Vagina (tissue), 2 donors: Measurements from ENCODE around the gene CCDC12.

ENCODE experiments used
- POLR2A ChIP-seq, 2 donors: fragments of 450-650 bp; IDR thresholded peaks; one replicate each; pipeline ENCODE4 v1.6.1; 2017; ENCODE audit warnings: antibody characterized with exemption in 2 of 2, mild to moderate bottlenecking in 2 of 2, moderate library complexity in 2 of 2
- POLR2AphosphoS5 ChIP-seq, 2 donors: sonication (generic); formaldehyde crosslinking; IDR thresholded peaks; one replicate each; pipeline ENCODE4 v1.9.0; 2017; ENCODE audit warnings: antibody characterized with exemption in 2 of 2, mild to moderate bottlenecking in 2 of 2, low read depth in 1 of 2; ENCODE audit not compliant: insufficient read depth in 1 of 2
- TF ChIP-seq, protein P1 (sequence below), 3 experiments: fragments of 450-650 bp in 2 of 3; fragments of 200-600 bp in 1 of 3; sonication (generic) in 1 of 3; IDR thresholded peaks; one replicate each; pipeline ENCODE4 v1.5.1; 2017 to 2019; ENCODE audit warnings: antibody characterized with exemption in 3 of 3, mild to moderate bottlenecking in 2 of 3, moderate library complexity in 2 of 3

DNA sequence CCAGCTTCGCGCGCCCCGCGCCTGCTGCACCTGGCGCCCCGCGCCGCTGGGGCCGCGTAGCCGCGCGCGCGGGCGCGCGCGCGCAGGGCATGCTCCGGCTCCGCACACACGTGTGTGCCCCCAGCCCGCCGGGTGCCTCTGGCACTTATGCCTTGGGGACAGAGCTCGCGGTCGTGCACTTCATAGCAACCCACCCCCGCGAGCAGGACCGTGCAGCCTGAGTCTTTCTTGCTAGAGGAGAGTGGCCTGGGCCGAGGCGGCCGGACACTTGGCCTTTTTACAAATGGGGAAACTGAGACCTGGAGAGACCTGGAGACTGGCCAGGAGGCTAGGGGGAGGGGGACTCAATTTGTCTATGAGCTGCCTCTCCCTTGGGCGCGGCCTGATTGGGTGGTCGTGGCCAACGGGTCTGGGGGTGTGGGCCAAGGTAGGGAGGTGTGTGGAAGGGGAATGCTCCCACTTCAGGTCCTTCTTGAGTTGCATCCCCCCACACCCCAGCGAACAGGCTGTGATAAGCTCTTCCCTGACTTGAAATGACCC lies 3.5 kb upstream of the CCDC12 start:
- TF ChIP-seq, protein P1, sequence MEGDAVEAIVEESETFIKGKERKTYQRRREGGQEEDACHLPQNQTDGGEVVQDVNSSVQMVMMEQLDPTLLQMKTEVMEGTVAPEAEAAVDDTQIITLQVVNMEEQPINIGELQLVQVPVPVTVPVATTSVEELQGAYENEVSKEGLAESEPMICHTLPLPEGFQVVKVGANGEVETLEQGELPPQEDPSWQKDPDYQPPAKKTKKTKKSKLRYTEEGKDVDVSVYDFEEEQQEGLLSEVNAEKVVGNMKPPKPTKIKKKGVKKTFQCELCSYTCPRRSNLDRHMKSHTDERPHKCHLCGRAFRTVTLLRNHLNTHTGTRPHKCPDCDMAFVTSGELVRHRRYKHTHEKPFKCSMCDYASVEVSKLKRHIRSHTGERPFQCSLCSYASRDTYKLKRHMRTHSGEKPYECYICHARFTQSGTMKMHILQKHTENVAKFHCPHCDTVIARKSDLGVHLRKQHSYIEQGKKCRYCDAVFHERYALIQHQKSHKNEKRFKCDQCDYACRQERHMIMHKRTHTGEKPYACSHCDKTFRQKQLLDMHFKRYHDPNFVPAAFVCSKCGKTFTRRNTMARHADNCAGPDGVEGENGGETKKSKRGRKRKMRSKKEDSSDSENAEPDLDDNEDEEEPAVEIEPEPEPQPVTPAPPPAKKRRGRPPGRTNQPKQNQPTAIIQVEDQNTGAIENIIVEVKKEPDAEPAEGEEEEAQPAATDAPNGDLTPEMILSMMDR (IDR thresholded peaks at IDR 0.05): no peak
- TF ChIP-seq POLR2A (IDR thresholded peaks at IDR 0.05): no peak
- TF ChIP-seq POLR2AphosphoS5 (IDR thresholded peaks at IDR 0.05; ENCODE audit: insufficient read depth in 1 of 2, low read depth in 1 of 2): no peak
